SU-DHL-6 (cell line): ENCODE measurements around the gene SPATA22.

Source experiments
- H2AFZ ChIP-seq: fragments of 200-600 bp; sonication (generic); 2 replicates; pipeline ENCODE4 v1.6.1; 2014; ENCODE audit warnings: low read depth, mild to moderate bottlenecking, moderate library complexity, mixed read lengths, antibody characterized with exemption, low read length; ENCODE audit not compliant: severe bottlenecking
- H3F3A ChIP-seq: fragments of 200-600 bp; shearing (Covaris generic); 2 replicates; pipeline ENCODE4 v1.6.0; 2016; ENCODE audit warnings: antibody characterized with exemption, mild to moderate bottlenecking; ENCODE audit not compliant: insufficient read depth
- H3K27ac ChIP-seq: fragments of 200-600 bp; sonication (generic); 2 replicates; pipeline ENCODE4 v1.5.1; 2016; ENCODE audit warnings: low read depth, mild to moderate bottlenecking, low read length, moderate library complexity, mixed read lengths
- H3K27me3 ChIP-seq: fragments of 200-600 bp; sonication (generic), shearing (Covaris generic); 2 replicates; pipeline ENCODE4 v1.6.0; 2014; ENCODE audit warnings: mild to moderate bottlenecking, low read length
- H3K36me3 ChIP-seq: fragments of 200-600 bp; sonication (generic); 2 replicates; pipeline ENCODE4 v1.6.1; 2014; ENCODE audit warnings: mild to moderate bottlenecking, low read length, mixed read lengths
- H3K4me2 ChIP-seq: fragments of 300-600, 200-600 bp; shearing (Covaris generic), sonication (generic); 2 replicates; pipeline ENCODE4 v1.6.0; 2014; ENCODE audit warnings: low read length, low read depth, mild to moderate bottlenecking; ENCODE audit not compliant: poor library complexity, severe bottlenecking
- H3K4me3 ChIP-seq: fragments of 200-600 bp; sonication (generic); 2 replicates; pipeline ENCODE4 v1.5.1; 2014; ENCODE audit warnings: antibody characterized with exemption, low read length, mild to moderate bottlenecking, mixed read lengths; ENCODE audit not compliant: insufficient read depth, poor library complexity, severe bottlenecking
- H3K79me2 ChIP-seq: fragments of 200-600 bp; sonication (generic); 2 replicates; pipeline ENCODE4 v1.6.1; 2014; ENCODE audit warnings: mild to moderate bottlenecking, low read length, moderate library complexity; ENCODE audit not compliant: insufficient read depth
- H3K9ac ChIP-seq: fragments of 200-600 bp; sonication (generic); 2 replicates; pipeline ENCODE4 v1.7.0; 2014; ENCODE audit warnings: mild to moderate bottlenecking, low read length
- H3K9me2 ChIP-seq: fragments of 200-600 bp; sonication (generic); replicated peaks from 2 replicates; pipeline ENCODE4 v1.6.1; 2014; ENCODE audit warnings: low read length; ENCODE audit not compliant: insufficient read depth
- H3K9me3 ChIP-seq: fragments of 200-600 bp; sonication (generic); 2 replicates; pipeline ENCODE4 v1.6.1; 2014; ENCODE audit warnings: low read length, mixed read lengths; ENCODE audit not compliant: insufficient read depth
- H4K20me1 ChIP-seq: fragments of 200-600 bp; sonication (generic); 2 replicates; pipeline ENCODE4 v1.6.1; 2014; ENCODE audit warnings: low read depth, mild to moderate bottlenecking, antibody characterized with exemption, low read length, moderate library complexity, mixed read lengths
- CTCF ChIP-seq: fragments of 200-600 bp; sonication (generic); IDR thresholded peaks from one replicate; pipeline ENCODE4 v1.5.1; 2017; ENCODE audit warnings: antibody characterized with exemption, mild to moderate bottlenecking, low read length, moderate library complexity; ENCODE audit not compliant: insufficient read depth, poor library complexity, severe bottlenecking
- EZH2phosphoT487 ChIP-seq: fragments of 200-600 bp; sonication (generic), shearing (Covaris generic); conservative IDR thresholded peaks from 2 replicates; pipeline ENCODE4 v1.6.1; 2018; ENCODE audit warnings: mild to moderate bottlenecking, antibody characterized with exemption, low read length, moderate library complexity, mixed read lengths

Gene SPATA22

GRCh38 chr17:3497101-3497500, 25.5 kb upstream of the SPATA22 start:
- Histone ChIP-seq H3K27ac (no peak overlapping the region), H3K27me3 (no peaks in the 10 kb centered on the region), H3K79me2 (no peaks in the 10 kb centered on the region), H3K4me3 (no peak overlapping the region), H4K20me1 (no peaks in the 10 kb centered on the region), H3K36me3 (no peaks in the 10 kb centered on the region), H3K9ac (no peak overlapping the region), H3K9me2 (no peaks in the 10 kb centered on the region), H3K4me2 (no peak overlapping the region), H3F3A (no peaks in the 10 kb centered on the region), H2AFZ (no peak overlapping the region), H3K9me3 (no peaks in the 10 kb centered on the region)
- TF ChIP-seq EZH2phosphoT487 (no peak), CTCF (no peak)

DNA sequence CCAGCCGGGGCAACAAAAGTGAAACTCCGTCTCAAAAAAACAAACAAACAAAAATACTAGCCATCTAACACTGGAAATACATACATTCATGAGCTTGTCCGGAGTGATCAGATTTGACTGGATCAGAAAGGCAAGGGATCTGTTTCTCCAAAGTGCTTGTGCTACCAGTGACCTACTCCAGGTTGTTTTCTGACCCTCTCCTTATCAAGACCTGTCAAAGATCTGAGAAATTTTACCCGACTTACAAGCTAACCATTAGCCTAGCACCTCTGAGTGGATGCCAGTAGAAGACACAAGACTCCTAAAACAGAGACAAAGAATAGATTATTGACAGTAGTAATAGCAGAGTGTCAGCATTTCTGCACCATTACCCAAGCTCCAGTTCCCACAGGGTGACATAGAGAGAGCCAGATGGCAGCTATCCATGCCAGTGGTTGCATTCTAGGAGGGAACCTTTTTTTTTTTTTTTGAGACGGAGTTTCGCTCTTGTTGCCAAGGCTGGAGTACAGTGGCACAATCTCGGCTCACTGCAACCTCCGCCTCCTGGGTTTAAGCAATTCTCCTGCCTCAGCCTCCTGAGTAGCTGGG, 14.0 kb upstream of the SPATA22 start:
- Histone ChIP-seq H3K9me3 (no peaks in the 10 kb centered on the region), H3K9ac (no peak overlapping the region), H3K36me3 (no peaks in the 10 kb centered on the region), H3K9me2 (no peaks in the 10 kb centered on the region), H3K79me2 (no peaks in the 10 kb centered on the region), H4K20me1 (no peaks in the 10 kb centered on the region), H3K27ac (no peak overlapping the region), H3K4me3 (no peak overlapping the region), H2AFZ (no peak overlapping the region), H3F3A (no peaks in the 10 kb centered on the region), H3K27me3 (no peaks in the 10 kb centered on the region), H3K4me2 (no peak overlapping the region)
- TF ChIP-seq CTCF (no peak), EZH2phosphoT487 (no peak)

DNA sequence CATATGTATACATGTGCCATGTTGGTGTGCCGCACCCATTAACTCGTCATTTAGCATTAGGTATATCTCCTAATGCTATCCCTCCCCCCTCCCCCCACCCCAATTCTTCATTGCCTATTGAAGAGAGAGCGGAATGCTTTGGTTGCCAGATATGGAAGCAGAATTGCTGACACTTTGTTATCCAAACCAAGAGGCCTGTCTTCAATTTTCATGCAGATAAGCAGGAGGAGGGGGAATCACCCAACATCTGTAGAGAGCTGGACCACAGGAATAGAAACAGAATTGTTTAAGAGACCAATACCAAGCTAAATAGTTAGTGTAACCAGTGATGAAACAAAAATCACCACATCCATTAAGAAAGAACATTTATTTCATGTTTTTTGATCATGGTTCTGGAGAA, 11.2 kb upstream of the SPATA22 start:
- no peaks in the 10 kb centered on the region for H3F3A ChIP-seq
- no peaks in the 10 kb centered on the region for H3K27me3 ChIP-seq
- no peak overlapping the region for H3K4me2 ChIP-seq
- no peaks in the 10 kb centered on the region for H3K36me3 ChIP-seq
- no peak overlapping the region for H3K9ac ChIP-seq
- no peaks in the 10 kb centered on the region for H3K9me2 ChIP-seq
- no peak for TF ChIP-seq EZH2phosphoT487
- no peak for TF ChIP-seq CTCF
- no peak overlapping the region for H3K27ac ChIP-seq
- no peaks in the 10 kb centered on the region for H4K20me1 ChIP-seq
- H3K9me3 ChIP-seq: no peaks in the 10 kb centered on the region
- H2AFZ ChIP-seq: no peak overlapping the region
- no peak overlapping the region for H3K4me3 ChIP-seq
- H3K79me2 ChIP-seq: no peaks in the 10 kb centered on the region

- Histone ChIP-seq H3K9ac (no peak overlapping the region), H3K4me3 (no peak overlapping the region), H3K79me2 (no peaks in the 10 kb centered on the region), H3K9me2 (no peaks in the 10 kb centered on the region), H3K27me3 (no peaks in the 10 kb centered on the region), H2AFZ (no peak overlapping the region), H3K9me3 (no peaks in the 10 kb centered on the region), H4K20me1 (no peaks in the 10 kb centered on the region), H3F3A (no peaks in the 10 kb centered on the region), H3K36me3 (no peaks in the 10 kb centered on the region), H3K27ac (no peak overlapping the region), H3K4me2 (no peak overlapping the region)
- TF ChIP-seq EZH2phosphoT487 (no peak), CTCF (no peak)
These were observed 8.4 kb upstream of the SPATA22 start for GRCh38 chr17:3479988-3480387.
